GM12878 (cell line): ENCODE measurements around the gene PPARD. TPM values are rescaled to one million over a fixed set of nuclear protein-coding genes. Genes with fewer than 3 reads are reported as not detected.
"Not testable (repeated sequence)": the region's sequence is repeated elsewhere in the genome, so short reads cannot be mapped to it uniquely, and the experiment has no call there.

ENCODE experiments used
- ATAC-seq: fragments of 200-7000 bp; cut with Tn5 transposase; 3 replicates; pipeline ENCODE4 v1.9.1; 2020; ENCODE audit warnings: mild to moderate bottlenecking, moderate library complexity
- BruUV-seq: library from RNA; stranded (reverse); fragments of 400-500 nt; replicated peaks from 2 replicates; lab custom pipeline; 2021; lab: Mats Ljungman, UMichigan
- CTCF ChIA-PET: fragments of 300-600 bp; sonication (Branson Sonifier 250); formaldehyde crosslinking; extraction: SDS; loops from one replicate; lab custom pipeline; 2021; ENCODE audit warnings: inconsistent platforms; lab: Yijun Ruan, JAX
- POLR2A ChIA-PET: fragments of 350-600 bp; formaldehyde crosslinking; extraction: SDS; loops from one replicate; lab custom pipeline; 2021; ENCODE audit warnings: inconsistent platforms; lab: Charles Lee
- RAD21 ChIA-PET: fragments of 300-600 bp; sonication (Branson Sonifier 250); formaldehyde crosslinking; loops from one replicate; lab custom pipeline; 2023; ENCODE audit warnings: antibody characterized with exemption; ENCODE audit not compliant: unreplicated experiment; lab: Charles Lee
- SMC1A ChIA-PET: fragments of 300-600 bp; sonication (Branson Sonifier 250); formaldehyde crosslinking; loops from one replicate; lab custom pipeline; 2023; ENCODE audit not compliant: unreplicated experiment, uncharacterized antibody; lab: Charles Lee
- DNase-seq: peaks from one replicate; pipeline ENCODE4 v3.0.0-alpha.2; 2011; ENCODE audit warnings: low read depth, low spot score
- FAIRE-seq: peaks from 3 replicates; lab custom pipeline; 2011; peaks lifted over from hg19 to GRCh38; lab: Jason Lieb, UNC
- H2AFZ ChIP-seq: 2 replicates; pipeline ENCODE4 v1.6.0; 2011; ENCODE audit warnings: low read depth, low read length, control low read depth; ENCODE audit not compliant: control insufficient read depth
- H3K27ac ChIP-seq: 2 replicates; pipeline ENCODE4 v1.5.1; 2011; ENCODE audit warnings: control low read depth; ENCODE audit not compliant: control insufficient read depth, insufficient read depth
- H3K27me3 ChIP-seq, 2 experiments: replicated peaks in 1 of 2; 2 replicates each; pipeline versions ENCODE4 v1.6.0 to v1.6.1; 2011; ENCODE audit warnings: low read length in 1 of 2; ENCODE audit not compliant: control insufficient read depth in 2 of 2, insufficient read depth in 2 of 2
- H3K36me3 ChIP-seq, 2 experiments: 2 replicates each; pipeline ENCODE4 v1.5.1; 2011; ENCODE audit warnings: low read length in 1 of 2; ENCODE audit not compliant: control insufficient read depth in 2 of 2, insufficient read depth in 2 of 2
- H3K4me1 ChIP-seq: 2 replicates; pipeline ENCODE4 v1.6.1; 2011; ENCODE audit warnings: mild to moderate bottlenecking, low read length, moderate library complexity, mixed read lengths; ENCODE audit not compliant: control insufficient read depth, insufficient read depth
- H3K4me2 ChIP-seq: 2 replicates; pipeline ENCODE4 v1.6.0; 2011; ENCODE audit warnings: control low read depth; ENCODE audit not compliant: control insufficient read depth, insufficient read depth
- H3K4me3 ChIP-seq: fragments of 200-600 bp; sonication (generic); 2 replicates; pipeline ENCODE4 v1.5.1; 2016
- H3K79me2 ChIP-seq: 2 replicates; pipeline ENCODE4 v1.6.0; 2011; ENCODE audit warnings: low read length; ENCODE audit not compliant: control insufficient read depth, insufficient read depth
- H3K9ac ChIP-seq: 2 replicates; pipeline ENCODE4 v1.8.0; 2011; ENCODE audit warnings: low read length, control low read depth, mixed read lengths; ENCODE audit not compliant: control insufficient read depth, insufficient read depth
- H3K9me3 ChIP-seq: replicated peaks from 3 replicates; pipeline ENCODE4 v1.5.1; 2011; ENCODE audit warnings: mild to moderate bottlenecking, low read length; ENCODE audit not compliant: control insufficient read depth, insufficient read depth
- H4K20me1 ChIP-seq: 2 replicates; pipeline ENCODE4 v1.6.0; 2011; ENCODE audit not compliant: control insufficient read depth, insufficient read depth
- BMI1 ChIP-seq: fragments of 450-650 bp; IDR thresholded peaks from 2 replicates; pipeline ENCODE4 v1.6.1; 2016; ENCODE audit warnings: mild to moderate bottlenecking, moderate library complexity, borderline replicate concordance
- CBX3 ChIP-seq: fragments of 200-600 bp; sonication (generic); IDR thresholded peaks from 2 replicates; pipeline ENCODE4 v1.6.1; 2016; ENCODE audit warnings: low read depth, borderline replicate concordance
- CHD4 ChIP-seq: fragments of 200-600 bp; sonication (generic); IDR thresholded peaks from 2 replicates; pipeline ENCODE4 v1.6.1; 2016; ENCODE audit warnings: mild to moderate bottlenecking
- FOXM1 ChIP-seq: IDR thresholded peaks from 2 replicates; pipeline ENCODE4 v1.6.1; 2012; ENCODE audit warnings: low read depth, mild to moderate bottlenecking, inconsistent platforms, low read length, moderate library complexity
- HDGF ChIP-seq: fragments of 450-650 bp; IDR thresholded peaks from 2 replicates; pipeline ENCODE4 v1.6.1; 2016; ENCODE audit warnings: antibody characterized with exemption
- PML ChIP-seq: IDR thresholded peaks from 2 replicates; pipeline ENCODE4 v1.6.1; 2012; ENCODE audit warnings: low read length, inconsistent platforms
- POU2F2 ChIP-seq: IDR thresholded peaks from 3 replicates; pipeline ENCODE4 v1.6.1; 2011; ENCODE audit warnings: low read depth, mild to moderate bottlenecking, low read length, borderline replicate concordance
- WGBS: methylation state at CpG from one replicate; pipeline ENCODE4 v1.1.6; 2016; ENCODE audit warnings: low lambda C conversion rate; ENCODE audit not compliant: insufficient replicate concordance, insufficient coverage; ENCODE audit errors: missing lambda C conversion rate; 5-methylcytosine and 5-hydroxymethylcytosine counted together
- in situ Hi-C: fragments of 300-500 bp; cut with MboI; formaldehyde crosslinking; loops from 9 replicates; pipeline ENCODE4 v1.14.3; 2018; ENCODE audit warnings: mixed read lengths
- intact Hi-C: fragments of 100-400 bp; cut with micrococcal nuclease; formaldehyde crosslinking; loops from one replicate; pipeline ENCODE4 v1.14.2; 2022; ENCODE audit not compliant: unreplicated experiment
- polyA plus RNA-seq, 11 experiments: library from polyadenylated mRNA; depleted of rRNA in 4 of 11; unstranded in 6 of 11; stranded (reverse) in 5 of 11; fragments of >200 nt; fragmentation: Nextera tagmentation in 4 of 11; fragmentation: Illumina TruSeq in 1 of 11; extraction: Ambion mirVana in 4 of 11; extraction: Trizol in 1 of 11; gene quantifications; 1 replicate in 1 of 11; 2 replicates in 10 of 11; pipeline versions ENCODE4 v1.2.1 to v1.2.3, GENCODE V29; 2011 to 2016; ENCODE audit warnings: inconsistent platforms in 2 of 11, missing spikeins in 2 of 11, low read depth in 1 of 11
- total RNA-seq, 4 experiments: library from RNA; depleted of rRNA in 3 of 4; stranded (reverse); fragments of >200 nt in 3 of 4; fragmentation: Illumina TruSeq in 1 of 4; extraction: Trizol in 1 of 4; gene quantifications; 2 replicates each; pipeline versions ENCODE4 v1.2.1 to v1.2.3, GENCODE V29; 2013 to 2021
- TF ChIP-seq, protein P1 (sequence below): IDR thresholded peaks from 2 replicates; pipeline ENCODE4 v1.6.1; 2012; ENCODE audit warnings: low read depth, low read length, improper control_type of control experiment
- TF ChIP-seq, protein P2 (sequence below): fragments of 150-350 bp; IDR thresholded peaks from 2 replicates; pipeline ENCODE4 v1.6.1; 2014; ENCODE audit warnings: mild to moderate bottlenecking, low read depth, low read length
- TF ChIP-seq, protein P3 (sequence below): IDR thresholded peaks from 2 replicates; pipeline ENCODE4 v1.6.1; 2012; ENCODE audit warnings: low read depth, low read length, improper control_type of control experiment

The PPARD gene
- total and polyA plus RNA-seq, 10 of the 15 experiments (the other 5 are each of a cell fraction or from before 2014, with no cell fraction given) = 0.05 to 12.6 (median 6.7) TPM

GRCh38 chr6:35432702-35433101 is 90.3 kb downstream of the PPARD start:
- CTCF ChIA-PET, ATAC-seq, H4K20me1 ChIP-seq, H2AFZ ChIP-seq, BruUV-seq, H3K4me1 ChIP-seq, POLR2A ChIA-PET, H3K9ac ChIP-seq, intact Hi-C loops, H3K27me3 ChIP-seq, DNase-seq, H3K36me3 ChIP-seq, FAIRE-seq, H3K79me2 ChIP-seq, SMC1A ChIA-PET, in situ Hi-C loops, H3K4me3 ChIP-seq, H3K27ac ChIP-seq, H3K4me2 ChIP-seq: not testable (repeated sequence)
- 59% methylated on average over 3 of the region's 3 CpGs for whole genome bisulfite sequencing
- H3K9me3 ChIP-seq = peaks cover 15% of the 10 kb centered on the region; the same call in 2 of the 3 replicates
- RAD21 ChIA-PET = interaction anchor here (0.7 to 1.4 kb wide), 2 partner anchors 17 to 90 kb away, joined by 3 read pairs; partner anchors contain the start of gene PPARD

GRCh38 chr6:35435074-35435837 is 92.9 kb downstream of the PPARD start:
- Histone ChIP-seq H3K9me3 (no peaks in the 10 kb centered on the region), H3K36me3 (no peaks in the 10 kb centered on the region), H3K27me3 (no peaks in the 10 kb centered on the region), H3K9ac (no peak overlapping the region), H3K4me1 (no peaks in the 10 kb centered on the region), H3K27ac (no peak overlapping the region), H3K79me2 (no peaks in the 10 kb centered on the region), H4K20me1 (no peaks in the 10 kb centered on the region), H3K4me2 (no peak overlapping the region), H2AFZ (no peak overlapping the region), H3K4me3 (no peak overlapping the region)
- ATAC-seq (no peak), FAIRE-seq (no peak), DNase-seq (no peak)
- ChIA-PET RAD21 (no interaction called here), POLR2A (no interaction called here), CTCF (interaction anchor here (1.1 kb wide), 1 partner anchor 230 kb away, joined by 3 read pairs; no protein-coding TSS in a partner anchor), SMC1A (no interaction called here)
- intact Hi-C loops (no loop called here), in situ Hi-C loops (no loop called here)
- BruUV-seq = no TSS peak
- whole genome bisulfite sequencing = 55% methylated on average over 16 of the region's 16 CpGs
- TF ChIP-seq HDGF (no peak), POU2F2 (no peak), CHD4 (no peak), BMI1 (no peak), CBX3 (no peak), FOXM1 (no peak), PML (no peak)
- TF ChIP-seq, protein P1, sequence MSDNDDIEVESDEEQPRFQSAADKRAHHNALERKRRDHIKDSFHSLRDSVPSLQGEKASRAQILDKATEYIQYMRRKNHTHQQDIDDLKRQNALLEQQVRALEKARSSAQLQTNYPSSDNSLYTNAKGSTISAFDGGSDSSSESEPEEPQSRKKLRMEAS = no peak
- TF ChIP-seq, protein P2, sequence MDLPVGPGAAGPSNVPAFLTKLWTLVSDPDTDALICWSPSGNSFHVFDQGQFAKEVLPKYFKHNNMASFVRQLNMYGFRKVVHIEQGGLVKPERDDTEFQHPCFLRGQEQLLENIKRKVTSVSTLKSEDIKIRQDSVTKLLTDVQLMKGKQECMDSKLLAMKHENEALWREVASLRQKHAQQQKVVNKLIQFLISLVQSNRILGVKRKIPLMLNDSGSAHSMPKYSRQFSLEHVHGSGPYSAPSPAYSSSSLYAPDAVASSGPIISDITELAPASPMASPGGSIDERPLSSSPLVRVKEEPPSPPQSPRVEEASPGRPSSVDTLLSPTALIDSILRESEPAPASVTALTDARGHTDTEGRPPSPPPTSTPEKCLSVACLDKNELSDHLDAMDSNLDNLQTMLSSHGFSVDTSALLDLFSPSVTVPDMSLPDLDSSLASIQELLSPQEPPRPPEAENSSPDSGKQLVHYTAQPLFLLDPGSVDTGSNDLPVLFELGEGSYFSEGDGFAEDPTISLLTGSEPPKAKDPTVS = no peak
- TF ChIP-seq, protein P3, sequence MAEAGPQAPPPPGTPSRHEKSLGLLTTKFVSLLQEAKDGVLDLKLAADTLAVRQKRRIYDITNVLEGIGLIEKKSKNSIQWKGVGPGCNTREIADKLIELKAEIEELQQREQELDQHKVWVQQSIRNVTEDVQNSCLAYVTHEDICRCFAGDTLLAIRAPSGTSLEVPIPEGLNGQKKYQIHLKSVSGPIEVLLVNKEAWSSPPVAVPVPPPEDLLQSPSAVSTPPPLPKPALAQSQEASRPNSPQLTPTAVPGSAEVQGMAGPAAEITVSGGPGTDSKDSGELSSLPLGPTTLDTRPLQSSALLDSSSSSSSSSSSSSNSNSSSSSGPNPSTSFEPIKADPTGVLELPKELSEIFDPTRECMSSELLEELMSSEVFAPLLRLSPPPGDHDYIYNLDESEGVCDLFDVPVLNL = no peak
